ENCODE results near the gene CYB5RL.
"Not testable (repeated sequence)": the region's sequence is repeated elsewhere in the genome, so short reads cannot be mapped to it uniquely, and the experiment has no call there.

CYB5RL gene

GRCh38 chr1:54238353-54239034 lies 38.7 kb upstream of the CYB5RL start:
- Histone ChIP-seq H3K27me3 (ENCODE audit: control insufficient read depth, insufficient read depth, low read length) (no peaks in the 10 kb centered on the region), H3K4me3 (ENCODE audit: low read depth, low read length) (no peak overlapping the region), H3K4me1 (ENCODE audit: control insufficient read depth, insufficient read depth, low read length) (no peaks in the 10 kb centered on the region), H3K36me3 (ENCODE audit: control insufficient read depth, insufficient read depth, low read length) (peaks cover 68% of the 10 kb centered on the region), H3K27ac (ENCODE audit: low read depth, low read length) (no peak overlapping the region), H3K9me3 (ENCODE audit: control insufficient read depth, insufficient read depth, low read length) (no peaks in the 10 kb centered on the region), H3K9ac (ENCODE audit: low read depth, low read length) (no peak overlapping the region)

DNA sequence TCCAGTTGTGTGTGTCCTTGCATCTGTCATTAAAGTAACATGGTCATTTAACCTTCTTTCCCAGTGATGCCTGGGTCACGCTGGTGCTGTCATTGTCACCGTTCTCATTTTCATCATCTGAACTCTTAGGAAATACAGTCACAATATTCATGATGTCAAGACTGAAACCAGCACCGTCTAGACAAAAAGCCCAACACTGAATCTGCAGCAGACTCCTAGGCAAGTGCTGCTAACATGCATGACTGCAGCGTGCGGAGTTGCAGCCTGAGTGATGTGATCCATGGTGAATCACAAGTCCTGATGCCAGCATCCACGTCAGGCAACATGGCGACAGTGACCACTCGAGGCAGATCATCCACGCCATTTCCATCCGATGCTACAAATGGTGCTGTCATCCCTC lies 37.8 kb upstream of the CYB5RL start:
- no peaks in the 10 kb centered on the region for H3K9me3 ChIP-seq (ENCODE audit: control insufficient read depth, insufficient read depth, low read length)
- no peak overlapping the region for H3K9ac ChIP-seq (ENCODE audit: low read depth, low read length)
- no peaks in the 10 kb centered on the region for H3K27me3 ChIP-seq (ENCODE audit: control insufficient read depth, insufficient read depth, low read length)
- H3K36me3 ChIP-seq (ENCODE audit: control insufficient read depth, insufficient read depth, low read length), result peaks cover 59% of the 10 kb centered on the region
- no peaks in the 10 kb centered on the region for H3K4me1 ChIP-seq (ENCODE audit: control insufficient read depth, insufficient read depth, low read length)
- no peak overlapping the region for H3K27ac ChIP-seq (ENCODE audit: low read depth, low read length)
- H3K4me3 ChIP-seq (ENCODE audit: low read depth, low read length), result no peak overlapping the region

DNA sequence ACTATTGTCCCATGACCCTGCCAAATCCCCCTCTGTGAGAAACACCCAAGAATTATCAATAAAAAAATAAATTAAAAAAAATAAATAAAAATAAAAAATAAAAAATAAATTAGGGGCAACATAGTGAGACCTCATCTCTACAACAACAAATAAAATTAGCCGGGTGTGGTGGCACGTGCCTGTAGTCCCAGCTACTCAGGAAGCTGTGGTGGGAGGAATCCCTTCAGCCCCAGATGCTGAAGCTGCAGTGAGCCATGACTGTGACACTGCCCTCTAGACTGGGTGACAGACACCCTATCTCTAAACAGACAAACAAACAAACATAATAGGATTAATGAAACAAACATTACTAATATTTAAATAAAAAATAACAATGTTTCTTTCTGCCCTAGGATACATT lies 34.5 kb upstream of the CYB5RL start:
- Histone ChIP-seq H3K4me1 (ENCODE audit: control insufficient read depth, insufficient read depth, low read length) (no peaks in the 10 kb centered on the region), H3K9me3 (ENCODE audit: control insufficient read depth, insufficient read depth, low read length) (no peaks in the 10 kb centered on the region), H3K27ac (ENCODE audit: low read depth, low read length) (no peak overlapping the region), H3K4me3 (ENCODE audit: low read depth, low read length) (no peak overlapping the region), H3K9ac (ENCODE audit: low read depth, low read length) (no peak overlapping the region), H3K36me3 (ENCODE audit: control insufficient read depth, insufficient read depth, low read length) (peaks cover 40% of the 10 kb centered on the region), H3K27me3 (ENCODE audit: control insufficient read depth, insufficient read depth, low read length) (no peaks in the 10 kb centered on the region)

GRCh38 chr1:54233196-54233595 lies 33.4 kb upstream of the CYB5RL start:
- not testable (repeated sequence) for H3K27me3 ChIP-seq (ENCODE audit: control insufficient read depth, insufficient read depth, low read length); H3K4me3 ChIP-seq (ENCODE audit: low read depth, low read length); H3K27ac ChIP-seq (ENCODE audit: low read depth, low read length); H3K4me1 ChIP-seq (ENCODE audit: control insufficient read depth, insufficient read depth, low read length); H3K9me3 ChIP-seq (ENCODE audit: control insufficient read depth, insufficient read depth, low read length); H3K9ac ChIP-seq (ENCODE audit: low read depth, low read length)
- peaks cover 30% of the 10 kb centered on the region for H3K36me3 ChIP-seq (ENCODE audit: control insufficient read depth, insufficient read depth, low read length)

- no peaks in the 10 kb centered on the region for H3K9me3 ChIP-seq (ENCODE audit: control insufficient read depth, insufficient read depth, low read length)
- H3K4me3 ChIP-seq (ENCODE audit: low read depth, low read length), result no peak overlapping the region
- H3K27me3 ChIP-seq (ENCODE audit: control insufficient read depth, insufficient read depth, low read length), result no peaks in the 10 kb centered on the region
- peaks cover 12% of the 10 kb centered on the region for H3K36me3 ChIP-seq (ENCODE audit: control insufficient read depth, insufficient read depth, low read length)
- H3K27ac ChIP-seq (ENCODE audit: low read depth, low read length), result no peak overlapping the region
- no peaks in the 10 kb centered on the region for H3K4me1 ChIP-seq (ENCODE audit: control insufficient read depth, insufficient read depth, low read length)
- H3K9ac ChIP-seq (ENCODE audit: low read depth, low read length), result no peak overlapping the region
Observed at GRCh38 chr1:54230507-54231339, 30.9 kb upstream of the CYB5RL start.

DNA sequence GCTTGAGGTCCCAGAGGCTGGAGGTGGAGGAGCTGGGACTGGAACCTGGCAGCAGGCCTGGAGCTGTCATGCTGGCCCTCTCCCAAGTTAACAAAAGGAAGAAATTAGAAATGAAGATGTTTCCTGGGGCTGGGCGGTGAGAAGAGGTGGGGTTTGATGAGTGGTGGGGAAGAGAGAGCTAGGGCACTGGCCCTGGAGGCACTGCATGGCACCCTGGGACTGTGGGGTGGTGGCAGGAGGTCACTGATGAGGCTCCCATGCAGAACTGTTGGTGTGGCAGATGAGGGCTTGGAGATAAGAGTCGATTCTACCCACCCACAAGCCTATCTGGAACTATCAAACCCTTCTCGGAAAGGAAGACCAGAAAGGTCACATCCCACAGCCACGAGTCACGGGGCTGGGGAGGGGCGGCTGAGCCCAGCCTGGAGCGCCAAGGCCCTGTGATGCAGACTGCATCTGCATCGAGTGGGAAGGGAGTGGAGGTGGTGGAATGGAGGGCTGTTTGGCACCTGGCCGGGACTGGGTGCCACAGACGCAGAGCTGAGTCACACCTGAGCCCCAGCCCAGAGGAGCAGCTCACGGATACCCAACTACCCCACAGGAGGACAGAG lies 29.6 kb upstream of the CYB5RL start:
- Histone ChIP-seq H3K36me3 (ENCODE audit: control insufficient read depth, insufficient read depth, low read length) (peaks cover 9% of the 10 kb centered on the region), H3K9me3 (ENCODE audit: control insufficient read depth, insufficient read depth, low read length) (no peaks in the 10 kb centered on the region), H3K27ac (ENCODE audit: low read depth, low read length) (peak overlapping the region; percentile 12), H3K27me3 (ENCODE audit: control insufficient read depth, insufficient read depth, low read length) (no peaks in the 10 kb centered on the region), H3K4me3 (ENCODE audit: low read depth, low read length) (no peak overlapping the region), H3K4me1 (ENCODE audit: control insufficient read depth, insufficient read depth, low read length) (peaks cover 4% of the 10 kb centered on the region; the same call in 1 of the 2 replicates), H3K9ac (ENCODE audit: low read depth, low read length) (no peak overlapping the region)

DNA sequence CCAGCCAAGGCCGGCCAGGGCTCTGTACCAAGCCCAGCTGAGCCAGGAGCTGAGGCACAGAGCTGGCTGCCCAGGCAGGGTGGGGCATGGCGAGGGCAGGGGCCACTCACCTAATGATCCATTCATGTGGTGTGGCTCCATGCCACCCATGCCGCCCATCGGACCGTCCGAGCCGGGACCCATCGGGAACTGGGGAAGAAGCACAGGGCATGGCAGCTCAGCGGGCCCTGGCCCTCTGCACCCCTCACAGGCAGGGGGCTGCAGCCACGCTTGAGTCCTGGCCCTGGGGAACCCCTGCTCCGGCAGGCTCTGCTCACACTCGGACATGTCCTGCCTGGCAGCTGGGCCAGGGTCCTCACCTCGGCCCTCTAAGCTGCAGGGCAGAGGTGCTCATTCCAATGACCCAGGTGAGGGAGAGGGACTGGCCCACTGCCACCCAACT lies 28.8 kb upstream of the CYB5RL start:
- Histone ChIP-seq H3K4me3 (ENCODE audit: low read depth, low read length) (no peak overlapping the region), H3K36me3 (ENCODE audit: control insufficient read depth, insufficient read depth, low read length) (peaks cover 9% of the 10 kb centered on the region), H3K9ac (ENCODE audit: low read depth, low read length) (no peak overlapping the region), H3K4me1 (ENCODE audit: control insufficient read depth, insufficient read depth, low read length) (peaks cover 4% of the 10 kb centered on the region; the same call in 1 of the 2 replicates), H3K27me3 (ENCODE audit: control insufficient read depth, insufficient read depth, low read length) (no peaks in the 10 kb centered on the region), H3K27ac (ENCODE audit: low read depth, low read length) (peak overlapping the region; percentile 41), H3K9me3 (ENCODE audit: control insufficient read depth, insufficient read depth, low read length) (no peaks in the 10 kb centered on the region)

DNA sequence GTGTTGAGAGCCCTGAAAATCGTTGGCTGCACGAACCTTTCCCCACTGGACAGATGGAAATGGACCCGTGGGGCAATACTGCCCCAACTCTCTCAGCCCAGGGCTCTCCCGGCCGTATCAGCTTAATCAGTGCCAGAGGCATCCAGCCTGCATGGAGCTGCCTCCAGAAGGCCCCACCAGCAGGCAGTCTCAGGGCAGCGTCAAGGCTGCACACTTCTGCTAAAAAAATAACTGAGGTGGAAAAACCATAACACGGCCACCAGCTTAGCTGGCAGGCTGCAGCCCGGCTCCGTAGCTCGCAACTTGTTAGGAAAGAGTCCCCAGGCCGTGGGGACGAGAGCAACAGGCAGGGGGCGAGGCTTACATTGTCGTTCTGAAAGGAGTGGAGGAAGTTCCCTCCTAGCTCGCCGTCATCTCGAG lies 28.1 kb upstream of the CYB5RL start:
- peaks cover 9% of the 10 kb centered on the region for H3K36me3 ChIP-seq (ENCODE audit: control insufficient read depth, insufficient read depth, low read length)
- H3K9me3 ChIP-seq (ENCODE audit: control insufficient read depth, insufficient read depth, low read length), result no peaks in the 10 kb centered on the region
- H3K27ac ChIP-seq (ENCODE audit: low read depth, low read length), result no peak overlapping the region
- peaks cover 4% of the 10 kb centered on the region; the same call in 1 of the 2 replicates for H3K4me1 ChIP-seq (ENCODE audit: control insufficient read depth, insufficient read depth, low read length)
- H3K9ac ChIP-seq (ENCODE audit: low read depth, low read length), result no peak overlapping the region
- no peak overlapping the region for H3K4me3 ChIP-seq (ENCODE audit: low read depth, low read length)
- no peaks in the 10 kb centered on the region for H3K27me3 ChIP-seq (ENCODE audit: control insufficient read depth, insufficient read depth, low read length)

DNA sequence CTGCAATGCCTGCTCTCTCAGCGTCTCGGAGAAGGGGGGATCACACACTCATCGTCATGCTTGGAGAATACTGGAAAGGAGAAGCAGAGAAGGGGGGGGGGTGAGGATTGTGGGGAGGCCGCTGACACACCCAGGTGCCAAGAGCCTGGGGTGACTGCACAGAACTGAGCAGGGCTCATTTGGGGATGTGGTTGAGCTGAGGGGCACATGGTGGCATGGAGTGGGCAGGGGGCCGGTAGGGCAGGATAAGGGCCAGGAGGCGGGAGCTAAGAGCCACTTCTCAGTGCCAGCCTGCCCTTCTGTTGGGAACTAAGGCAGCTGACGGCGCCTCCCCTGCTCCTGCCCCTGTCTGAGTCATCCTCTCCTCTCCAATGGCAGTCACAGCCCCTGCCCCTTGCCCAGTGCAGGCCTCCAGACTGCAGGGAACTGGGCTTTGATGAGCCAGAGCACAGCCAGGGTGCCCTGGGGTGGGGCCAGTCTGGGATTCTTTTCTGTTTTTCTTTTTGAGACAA lies 27.3 kb upstream of the CYB5RL start:
- Histone ChIP-seq H3K27ac (ENCODE audit: low read depth, low read length) (no peak overlapping the region), H3K9ac (ENCODE audit: low read depth, low read length) (no peak overlapping the region), H3K36me3 (ENCODE audit: control insufficient read depth, insufficient read depth, low read length) (peaks cover 9% of the 10 kb centered on the region), H3K4me1 (ENCODE audit: control insufficient read depth, insufficient read depth, low read length) (peaks cover 4% of the 10 kb centered on the region; the same call in 1 of the 2 replicates), H3K9me3 (ENCODE audit: control insufficient read depth, insufficient read depth, low read length) (no peaks in the 10 kb centered on the region), H3K4me3 (ENCODE audit: low read depth, low read length) (no peak overlapping the region), H3K27me3 (ENCODE audit: control insufficient read depth, insufficient read depth, low read length) (no peaks in the 10 kb centered on the region)

DNA sequence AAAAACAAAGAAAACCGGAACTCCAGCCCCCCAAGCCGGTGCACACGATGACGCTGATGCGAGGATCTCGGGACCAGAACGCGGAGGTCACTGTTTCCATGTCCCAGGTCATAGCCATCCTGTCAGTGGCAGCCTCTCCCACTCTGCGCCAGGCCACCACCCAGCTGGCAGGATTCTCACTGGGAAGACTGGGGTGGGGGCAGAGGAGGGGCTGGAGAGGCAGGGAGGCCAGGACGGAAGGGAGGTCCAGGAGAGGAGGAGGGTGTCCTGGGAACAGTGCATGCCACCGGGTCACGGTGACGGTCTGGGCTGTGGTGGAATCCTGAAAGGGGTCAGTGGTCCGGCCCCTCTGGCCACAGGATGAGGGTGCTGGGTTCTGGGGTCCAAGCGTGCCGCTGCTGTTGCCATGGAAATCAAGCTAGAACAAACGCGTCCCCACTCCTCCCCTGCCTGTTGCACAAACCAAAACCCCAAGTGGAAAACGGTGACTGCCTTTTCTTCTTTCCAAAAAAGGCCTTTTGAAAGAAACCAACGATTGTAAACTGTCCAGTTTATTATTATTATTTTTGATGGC lies 26.2 kb upstream of the CYB5RL start:
- Histone ChIP-seq H3K9me3 (ENCODE audit: control insufficient read depth, insufficient read depth, low read length) (no peaks in the 10 kb centered on the region), H3K27ac (ENCODE audit: low read depth, low read length) (no peak overlapping the region), H3K4me3 (ENCODE audit: low read depth, low read length) (no peak overlapping the region), H3K27me3 (ENCODE audit: control insufficient read depth, insufficient read depth, low read length) (no peaks in the 10 kb centered on the region), H3K9ac (ENCODE audit: low read depth, low read length) (no peak overlapping the region), H3K36me3 (ENCODE audit: control insufficient read depth, insufficient read depth, low read length) (peaks cover 8% of the 10 kb centered on the region), H3K4me1 (ENCODE audit: control insufficient read depth, insufficient read depth, low read length) (peaks cover 4% of the 10 kb centered on the region; the same call in 1 of the 2 replicates)
